Right lobe of liver (tissue), 6 donors: ENCODE results near the gene STMN1. TPM values are rescaled to one million over a fixed set of nuclear protein-coding genes. Genes with fewer than 3 reads are reported as not detected.

ENCODE experiments used
- ATAC-seq, 4 donors: fragments of 200-7000 bp; cut with Tn5 transposase; one replicate each; pipeline ENCODE4 v1.9.1; 2020; ENCODE audit warnings: mild to moderate bottlenecking in 4 of 4, moderate library complexity in 4 of 4
- DNase-seq, 3 donors: peaks; one replicate each; pipeline ENCODE4 v3.0.0-alpha.2; 2020
- H3K27ac ChIP-seq, 3 donors: fragments of 200-600 bp; one replicate each; pipeline ENCODE4 v1.8.0; 2022
- H3K27me3 ChIP-seq, 2 donors: fragments of 200-600 bp; one replicate each; pipeline ENCODE4 v1.8.0; 2022
- H3K36me3 ChIP-seq, 4 donors: fragments of 200-600 bp; sonication (generic) in 1 of 4; one replicate each; pipeline versions ENCODE4 v1.5.1 to v1.8.0; 2017 to 2022; ENCODE audit warnings: control low read depth in 1 of 4
- H3K4me1 ChIP-seq, 4 donors: fragments of 200-600 bp; sonication (generic) in 1 of 4; one replicate each; pipeline versions ENCODE4 v1.5.1 to v1.8.0; 2017 to 2022; ENCODE audit warnings: control low read depth in 1 of 4
- H3K4me3 ChIP-seq, 3 donors: fragments of 200-600 bp; one replicate each; pipeline ENCODE4 v1.8.0; 2022
- H3K9me3 ChIP-seq, 4 donors: fragments of 200-600 bp; sonication (generic) in 1 of 4; one replicate each; pipeline versions ENCODE4 v1.5.1 to v1.8.0; 2017 to 2022; ENCODE audit warnings: control low read depth in 1 of 4
- POLR2A ChIP-seq: fragments of 450-650 bp; IDR thresholded peaks from one replicate; pipeline ENCODE4 v1.6.1; 2017; ENCODE audit warnings: antibody characterized with exemption, mild to moderate bottlenecking
- WGBS: methylation state at CpG from one replicate; pipeline ENCODE4 v1.1.6; 2018; ENCODE audit warnings: low coverage, low lambda C conversion rate; ENCODE audit not compliant: insufficient coverage; ENCODE audit errors: missing lambda C conversion rate; 5-methylcytosine and 5-hydroxymethylcytosine counted together
- intact Hi-C, 2 donors: fragments of 100-400 bp; cut with DNase I; formaldehyde crosslinking; loops; one replicate each; pipeline versions ENCODE4 v1.11.2 to v1.14.1; 2022
- total RNA-seq, 6 experiments: library from RNA; depleted of rRNA in 2 of 6; stranded (reverse); fragments of >200 nt in 2 of 6; fragmentation: NEBNext Ultra II Directional in 3 of 6; extraction: Animal tissue kit (Norgen Biotek cat#: 25700) in 3 of 6; gene quantifications; one replicate each; pipeline versions ENCODE4 v1.1.0 to v1.2.4, GENCODE V29; 2016 to 2023
- TF ChIP-seq, protein P1 (sequence below), 4 donors: fragments of 200-600 bp in 3 of 4; fragments of 450-650 bp in 1 of 4; IDR thresholded peaks; one replicate each; pipeline versions ENCODE4 v1.5.1 to v1.8.0; 2016 to 2022; ENCODE audit warnings: antibody characterized with exemption in 4 of 4, mild to moderate bottlenecking in 2 of 4
- donor health status: DM: no; HTN: yes; CAD: no.
- donor health status: DM: no; HTN: no; CAD: no.
- donor health status: DM: no; HTN: no; CAD: no.
- donor health status: DM: no; HTN: yes; CAD: no.
- donor health status: DM: no; HTN: yes; CAD: no.

The STMN1 gene
- total RNA-seq, 6 experiments from 2014 or later: 2.1 to 11.7 (median 6.8) TPM

DNA sequence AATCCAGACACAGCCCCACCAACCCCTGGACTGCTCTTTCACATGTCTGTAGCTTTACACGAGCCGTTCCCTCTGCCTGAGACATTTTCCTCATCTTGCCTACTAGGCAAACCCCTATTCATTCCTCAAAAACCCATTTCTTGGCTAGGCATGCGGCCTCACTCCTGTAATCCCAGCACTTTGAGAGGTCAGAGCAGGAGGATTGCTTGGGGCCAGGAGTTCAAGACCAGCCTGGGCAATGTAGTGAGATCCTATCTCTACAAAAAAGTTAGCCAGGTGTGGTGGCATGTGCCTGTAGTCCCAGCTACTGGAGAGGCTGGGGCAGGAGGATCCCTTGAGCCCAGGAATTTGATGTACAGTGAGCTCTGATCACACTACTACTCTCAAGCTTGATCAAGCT is 41.8 kb downstream of the STMN1 start:
- Histone ChIP-seq H3K4me1 (peaks cover 0 to 39% (median 16%) of the 10 kb centered on the region in 4 donors), H3K9me3 (no peaks in the 10 kb centered on the region), H3K36me3 (no peaks in the 10 kb centered on the region), H3K4me3 (no peak overlapping the region), H3K27ac (no peak overlapping the region), H3K27me3 (no peaks in the 10 kb centered on the region)
- intact Hi-C loops: no loop called here
- 78% methylated on average over 3 of the region's 3 CpGs for WGBS
- ATAC-seq (no peak), DNase-seq (no peak)
- TF ChIP-seq, protein P1, sequence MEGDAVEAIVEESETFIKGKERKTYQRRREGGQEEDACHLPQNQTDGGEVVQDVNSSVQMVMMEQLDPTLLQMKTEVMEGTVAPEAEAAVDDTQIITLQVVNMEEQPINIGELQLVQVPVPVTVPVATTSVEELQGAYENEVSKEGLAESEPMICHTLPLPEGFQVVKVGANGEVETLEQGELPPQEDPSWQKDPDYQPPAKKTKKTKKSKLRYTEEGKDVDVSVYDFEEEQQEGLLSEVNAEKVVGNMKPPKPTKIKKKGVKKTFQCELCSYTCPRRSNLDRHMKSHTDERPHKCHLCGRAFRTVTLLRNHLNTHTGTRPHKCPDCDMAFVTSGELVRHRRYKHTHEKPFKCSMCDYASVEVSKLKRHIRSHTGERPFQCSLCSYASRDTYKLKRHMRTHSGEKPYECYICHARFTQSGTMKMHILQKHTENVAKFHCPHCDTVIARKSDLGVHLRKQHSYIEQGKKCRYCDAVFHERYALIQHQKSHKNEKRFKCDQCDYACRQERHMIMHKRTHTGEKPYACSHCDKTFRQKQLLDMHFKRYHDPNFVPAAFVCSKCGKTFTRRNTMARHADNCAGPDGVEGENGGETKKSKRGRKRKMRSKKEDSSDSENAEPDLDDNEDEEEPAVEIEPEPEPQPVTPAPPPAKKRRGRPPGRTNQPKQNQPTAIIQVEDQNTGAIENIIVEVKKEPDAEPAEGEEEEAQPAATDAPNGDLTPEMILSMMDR (IDR thresholded peaks at IDR 0.05): no peak
- TF ChIP-seq POLR2A: no peak

DNA sequence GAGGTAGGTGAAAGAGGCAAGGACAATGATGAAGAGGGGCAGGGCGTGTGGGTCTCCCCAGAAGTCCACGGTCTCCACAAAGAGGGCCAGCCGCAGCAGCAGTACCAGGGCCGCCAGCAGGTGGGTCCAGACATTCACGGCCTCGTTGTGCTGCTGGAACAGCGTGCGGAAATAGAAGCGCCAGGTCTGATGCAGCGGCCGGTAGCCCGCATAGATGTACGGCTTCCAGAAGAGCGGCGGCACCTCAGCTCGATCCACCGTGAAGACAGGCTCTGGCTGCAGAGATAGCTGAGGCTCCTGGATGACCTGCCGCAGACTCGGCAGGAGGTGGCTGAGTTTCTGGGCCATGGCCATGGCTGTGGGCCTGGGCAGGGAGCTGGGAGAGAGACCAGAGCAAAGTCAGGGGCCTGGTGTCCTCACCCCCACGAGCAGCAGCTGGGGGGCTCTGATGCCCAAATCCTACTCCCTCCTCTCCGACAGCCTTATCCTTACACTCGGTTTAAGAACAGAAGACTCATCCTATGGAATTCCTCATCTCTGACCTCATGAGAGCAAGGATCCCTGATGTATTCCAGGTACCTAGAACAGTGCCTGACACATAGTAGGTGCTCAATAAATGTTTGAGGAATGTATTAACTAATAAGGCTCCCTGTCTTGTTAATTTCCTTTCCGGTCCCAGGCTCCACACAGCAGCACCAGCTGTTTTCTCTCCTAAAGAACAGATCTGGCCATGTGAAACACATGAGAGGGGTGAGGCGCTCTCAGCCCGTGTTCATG is 42.5 kb downstream of the STMN1 start:
- Histone ChIP-seq H3K36me3 (no peaks in the 10 kb centered on the region), H3K9me3 (no peaks in the 10 kb centered on the region), H3K4me3 (no peak overlapping the region), H3K27me3 (no peaks in the 10 kb centered on the region), H3K27ac (no peak overlapping the region), H3K4me1 (peaks cover 0 to 32% (median 15%) of the 10 kb centered on the region in 4 donors)
- DNase-seq (no peak), ATAC-seq (no peak)
- intact Hi-C loops: no loop called here
- 92% methylated on average over 9 of the region's 25 CpGs for WGBS
- TF ChIP-seq POLR2A: no peak
- TF ChIP-seq, protein P1 (IDR thresholded peaks at IDR 0.05): no peak

DNA sequence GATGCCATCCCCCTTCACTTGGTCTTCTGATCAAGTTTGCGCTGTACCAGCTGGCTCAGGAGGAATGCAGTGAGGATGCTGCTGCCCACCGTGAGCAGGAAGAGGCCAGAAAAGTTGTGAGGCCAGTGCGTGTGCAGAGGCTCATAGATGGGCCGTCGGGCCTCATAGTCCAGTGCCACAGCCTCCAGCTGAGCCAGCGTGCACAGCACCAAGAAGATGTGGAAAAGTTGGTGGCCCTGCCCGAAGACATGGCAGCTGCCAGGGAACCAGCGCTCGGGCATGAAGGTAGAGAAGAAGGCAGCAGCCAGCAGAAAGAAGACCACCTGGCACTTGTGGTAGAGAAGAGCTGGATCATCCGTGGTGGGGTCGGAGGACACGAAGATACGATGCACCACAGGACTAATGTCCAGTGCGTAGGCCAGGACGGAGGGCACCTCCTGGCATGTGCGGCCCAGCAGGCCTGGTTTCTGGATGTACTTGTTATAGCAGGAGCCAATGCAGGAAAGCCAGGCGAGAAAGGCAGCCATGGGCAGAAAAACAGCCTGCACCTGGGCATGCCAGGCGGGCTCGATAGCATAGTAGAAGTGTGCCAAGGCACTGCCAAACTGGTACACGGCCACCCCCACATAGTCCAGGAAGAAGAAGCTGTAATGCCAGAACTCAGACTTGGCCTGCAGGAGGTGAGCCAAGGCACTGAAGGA is 43.3 kb downstream of the STMN1 start:
- WGBS: 91% methylated on average over 14 of the region's 20 CpGs
- ATAC-seq (no peak), DNase-seq (no peak)
- Histone ChIP-seq H3K36me3 (no peaks in the 10 kb centered on the region), H3K27me3 (no peaks in the 10 kb centered on the region), H3K27ac (no peak overlapping the region), H3K4me3 (no peak overlapping the region), H3K4me1 (peaks cover 0 to 24% (median 11%) of the 10 kb centered on the region in 4 donors), H3K9me3 (no peaks in the 10 kb centered on the region)
- intact Hi-C loops: no loop called here
- TF ChIP-seq, protein P1 (IDR thresholded peaks at IDR 0.05): no peak
- no peak for TF ChIP-seq POLR2A

DNA sequence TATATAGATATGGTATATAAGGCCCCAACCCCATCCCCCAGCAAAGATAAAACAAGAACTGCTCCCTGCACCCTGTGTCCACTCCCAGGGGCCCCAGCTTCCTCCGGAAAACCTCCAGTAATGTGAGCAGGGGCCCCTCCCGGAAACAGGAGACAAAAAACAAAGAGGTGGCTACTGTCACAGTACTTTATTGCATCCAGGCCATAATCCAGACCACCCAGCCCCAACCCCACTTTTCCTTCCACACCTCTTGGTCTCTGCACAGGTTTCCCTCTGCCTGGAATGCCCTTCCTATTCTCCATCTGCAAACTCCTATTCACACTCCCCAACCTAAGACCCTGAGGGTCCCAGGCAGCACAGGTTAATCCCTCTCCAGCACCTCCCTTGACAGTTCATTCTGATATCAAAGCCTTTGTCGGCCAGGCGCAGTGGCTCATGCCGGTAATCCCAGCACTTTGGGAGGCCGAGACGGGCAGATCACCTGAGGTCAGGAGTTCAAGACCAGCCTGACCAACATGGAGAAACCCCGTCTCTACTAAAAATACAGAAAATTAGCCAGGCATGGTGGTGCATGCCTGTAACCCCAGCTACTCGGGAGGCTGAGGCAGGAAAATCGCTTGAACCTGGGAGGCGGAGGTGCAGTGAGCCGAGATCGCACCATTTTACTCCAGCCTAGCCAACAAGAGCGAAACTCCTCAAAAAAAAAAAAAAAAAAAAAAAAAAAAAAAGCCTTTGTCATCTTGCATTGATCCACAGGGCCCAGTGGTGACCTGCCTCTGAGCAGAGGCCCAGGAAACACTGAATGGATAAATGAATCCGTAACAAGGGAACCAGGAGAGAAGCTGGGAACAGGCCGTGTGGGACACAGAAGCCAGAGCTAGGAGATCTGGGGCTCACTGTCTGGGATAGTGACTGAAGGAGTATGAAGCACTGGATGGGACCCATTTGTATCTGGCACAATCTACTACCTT is 44.6 kb downstream of the STMN1 start:
- DNase-seq (no peak), ATAC-seq (peak in 1 of 4 donors; percentile 5)
- Histone ChIP-seq H3K9me3 (no peaks in the 10 kb centered on the region), H3K27ac (no peak overlapping the region), H3K36me3 (no peaks in the 10 kb centered on the region), H3K4me3 (no peak overlapping the region), H3K27me3 (no peaks in the 10 kb centered on the region), H3K4me1 (peaks cover 0 to 13% (median 6%) of the 10 kb centered on the region in 4 donors)
- intact Hi-C loops: no loop called here
- no peak for TF ChIP-seq POLR2A
- TF ChIP-seq, protein P1 (IDR thresholded peaks at IDR 0.05): no peak
- 73% methylated on average over 15 of the region's 16 CpGs for WGBS
